Activated CD4-positive, alpha-beta T cell treated with anti-CD3 and anti-CD28 coated beads for 1 hour (primary cell): Measurements from ENCODE around the gene PRR23E.

Experiments used
- DNase-seq: peaks from one replicate; pipeline ENCODE4 v3.0.0-alpha.2; 2020

Gene PRR23E

DNA sequence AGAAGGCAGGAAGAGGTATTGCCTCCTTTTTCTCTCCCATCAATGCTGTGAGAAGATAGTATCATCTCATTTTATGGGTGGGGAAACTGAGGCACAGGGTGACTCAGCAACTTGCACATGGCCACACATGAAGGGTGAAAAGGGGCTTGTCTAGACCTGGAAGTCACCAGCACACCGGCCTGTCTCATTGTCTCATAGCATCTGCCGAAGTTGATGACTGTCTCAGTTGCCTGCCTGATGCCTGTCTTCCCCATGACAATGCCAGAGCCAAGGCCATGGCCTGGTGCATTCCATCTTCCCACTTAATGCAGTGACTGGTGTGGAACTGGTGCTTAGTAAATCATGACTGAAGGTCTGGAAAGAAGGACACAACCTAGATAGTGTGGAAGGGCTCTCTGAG, 27.9 kb upstream of the PRR23E start:
- DNase-seq = no peak

DNA sequence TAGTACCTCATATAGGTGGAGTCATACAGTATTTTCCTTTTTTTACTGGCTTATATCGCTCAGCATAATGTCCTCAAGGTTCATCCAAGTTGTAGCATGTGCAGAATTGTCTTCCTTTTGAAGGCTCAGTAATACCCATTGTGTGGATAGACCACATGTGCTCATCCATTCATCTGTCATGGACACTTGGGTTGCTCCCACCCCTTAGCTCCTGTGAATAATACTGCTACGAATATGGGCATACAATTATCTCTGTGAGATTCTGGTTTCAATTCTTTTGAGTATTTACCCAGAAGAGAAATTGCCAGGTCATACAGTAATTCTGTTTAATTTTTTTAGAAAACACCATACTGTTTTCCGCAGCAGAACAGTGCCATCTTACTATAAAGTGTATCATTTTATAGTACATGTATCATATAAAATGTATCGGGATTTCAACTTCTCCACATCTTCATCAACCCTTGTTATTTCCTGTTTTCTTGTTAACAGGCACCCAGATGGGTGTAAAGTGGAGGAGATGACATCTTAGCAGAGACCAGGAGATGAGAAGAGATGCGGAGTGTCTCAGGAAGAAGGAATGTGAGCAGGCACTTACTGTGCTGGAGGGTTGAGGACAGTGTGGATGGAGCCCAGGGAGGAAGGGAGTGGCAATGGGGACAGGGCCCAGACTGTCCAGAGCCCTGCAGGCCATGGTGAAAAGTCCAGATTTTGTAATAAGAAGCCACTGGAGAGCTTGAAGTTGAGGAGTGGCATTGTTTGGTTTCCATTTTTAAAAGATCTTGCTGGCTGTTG, 27.0 kb upstream of the PRR23E start:
- no peak for DNase-seq

DNA sequence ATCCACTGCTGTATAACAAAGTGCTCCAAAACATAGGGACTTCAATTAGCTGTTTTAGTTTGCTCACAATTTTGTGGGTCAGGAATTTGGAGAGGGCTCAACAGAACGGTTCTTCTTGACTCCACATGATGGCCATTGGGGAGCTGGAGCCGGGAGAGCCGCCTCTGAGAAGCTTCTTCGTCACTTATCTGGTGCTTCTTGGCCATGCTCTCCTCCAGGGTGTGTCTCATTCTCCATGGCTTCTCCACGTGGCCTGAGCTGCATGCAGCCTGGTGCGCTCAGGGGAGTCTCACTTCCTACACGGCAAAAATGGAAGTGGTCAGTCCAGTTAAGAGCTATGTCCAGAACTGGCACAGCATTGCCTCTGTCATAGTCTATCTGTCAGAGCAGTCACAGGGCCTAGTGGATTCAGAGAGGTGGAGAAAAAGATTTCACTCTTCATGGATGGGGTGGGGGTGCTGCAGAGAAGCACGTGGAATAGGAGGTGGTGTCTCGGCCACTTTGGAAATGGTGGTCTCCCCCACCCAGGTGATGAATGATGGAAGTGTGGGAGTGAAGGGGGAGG, 26.3 kb upstream of the PRR23E start:
- no peak for DNase-seq

DNA sequence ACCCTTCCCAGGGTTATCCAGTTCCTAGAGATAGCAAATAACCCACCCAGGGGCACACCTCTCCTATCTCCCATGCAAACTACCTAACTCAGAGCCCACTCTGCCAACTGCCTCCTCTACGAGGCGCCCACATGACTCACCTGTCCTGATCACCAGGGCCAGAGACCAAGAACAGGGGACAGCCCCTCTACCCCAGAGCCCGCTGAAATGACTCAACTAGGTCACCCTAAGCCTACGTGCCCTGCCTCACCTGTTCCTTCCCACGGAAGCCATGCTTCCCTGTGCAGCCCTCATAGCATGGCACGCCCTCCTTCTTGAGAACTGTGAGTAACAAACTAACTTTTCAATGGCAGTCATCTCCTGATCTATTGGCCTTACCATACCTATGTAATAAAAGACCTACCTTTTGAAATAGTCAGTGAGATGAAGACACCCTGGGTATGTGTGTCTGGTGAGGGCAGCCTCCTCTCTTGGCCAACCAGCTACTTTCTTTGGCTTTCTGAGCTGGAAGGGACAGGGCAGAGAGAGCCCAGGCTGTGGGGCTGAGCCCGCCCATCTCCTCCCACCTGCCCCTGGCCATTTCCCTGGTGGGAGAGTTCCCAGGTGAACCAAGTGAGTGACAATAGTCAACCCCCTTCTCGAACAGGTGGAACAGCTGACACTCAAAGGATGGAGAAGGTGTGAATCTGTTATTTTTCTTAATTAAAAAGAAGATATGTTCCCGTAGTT, 25.5 kb upstream of the PRR23E start:
- no peak for DNase-seq

DNA sequence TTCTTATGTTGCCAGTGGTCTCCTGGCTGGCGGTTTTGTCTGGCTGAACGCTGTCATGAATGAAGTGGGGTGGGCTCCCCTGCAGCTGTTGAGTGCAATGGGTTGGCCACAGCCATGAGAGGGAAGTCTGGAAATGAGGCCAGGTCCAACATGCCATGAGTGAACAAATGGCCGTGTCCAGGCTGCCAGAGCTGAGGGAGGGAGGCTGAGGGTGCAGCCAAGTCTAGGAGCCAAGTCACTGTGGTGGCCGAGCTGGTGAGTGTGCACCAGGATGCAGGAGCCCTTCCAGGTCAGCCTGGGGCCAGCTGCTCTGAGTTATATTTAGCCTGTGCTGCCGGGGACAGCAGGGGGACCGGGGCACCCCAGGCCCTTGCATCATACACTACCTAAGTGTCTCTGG, 24.7 kb upstream of the PRR23E start:
- no peak for DNase-seq

DNA sequence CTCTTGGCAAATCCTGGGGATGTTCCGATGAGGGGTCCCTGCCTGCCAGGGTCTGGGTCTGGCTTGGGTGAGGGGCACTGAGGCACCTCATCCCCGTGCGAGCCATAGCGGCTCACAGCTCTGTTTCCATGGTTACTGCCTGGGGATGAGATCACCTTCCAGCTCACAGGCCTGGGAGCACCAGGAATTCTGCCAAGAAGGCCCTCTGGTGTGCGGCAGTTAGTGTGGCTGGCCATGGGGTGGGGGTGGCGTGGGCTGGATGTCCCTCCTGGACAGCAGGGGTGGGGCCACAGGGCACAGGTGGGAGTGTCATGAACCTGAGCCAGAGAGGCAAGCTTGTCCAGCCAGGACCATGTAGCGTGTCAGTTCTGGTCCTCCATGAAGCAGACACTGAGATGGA, 22.1 kb upstream of the PRR23E start:
- DNase-seq = no peak

DNA sequence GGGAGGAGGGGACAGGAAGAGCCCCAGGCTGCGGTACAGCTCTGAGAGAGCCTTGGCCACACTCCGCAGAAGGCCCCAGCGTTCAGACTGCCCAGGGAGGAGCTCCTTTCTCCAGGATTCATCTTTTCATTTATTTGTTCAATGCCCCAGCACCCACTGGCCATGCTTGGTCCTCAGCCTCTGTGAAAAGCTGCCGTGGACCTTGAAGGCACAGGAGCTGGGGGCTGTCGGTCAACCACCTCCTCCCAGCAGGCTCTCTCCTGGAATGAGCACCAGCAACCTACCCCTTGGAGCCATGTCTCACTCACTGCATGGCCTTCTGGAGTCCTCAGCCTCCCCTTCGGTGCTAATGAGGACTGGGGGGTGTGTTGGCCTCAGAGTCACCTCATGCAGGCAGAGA, 21.6 kb upstream of the PRR23E start:
- DNase-seq = no peak

DNA sequence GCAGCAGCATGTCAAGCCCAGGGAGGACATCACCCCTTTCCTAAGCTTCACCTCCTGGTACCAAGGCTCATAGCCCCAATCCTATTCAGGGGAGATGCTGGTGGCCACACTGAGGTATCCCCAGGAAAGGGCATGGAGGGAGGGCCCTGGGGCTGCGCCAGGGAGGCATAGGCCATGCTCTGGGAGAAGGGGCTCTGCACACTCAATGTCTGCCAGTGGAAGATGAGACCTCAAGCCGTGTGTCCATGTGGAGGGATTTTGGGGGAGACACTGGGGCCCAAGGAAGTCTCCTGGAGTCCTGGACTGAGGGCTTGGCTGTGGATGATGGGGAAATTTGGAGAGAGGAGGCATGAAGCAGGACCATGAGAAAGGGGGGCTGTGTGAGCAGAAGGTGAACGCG, 21.2 kb upstream of the PRR23E start:
- no peak for DNase-seq

DNA sequence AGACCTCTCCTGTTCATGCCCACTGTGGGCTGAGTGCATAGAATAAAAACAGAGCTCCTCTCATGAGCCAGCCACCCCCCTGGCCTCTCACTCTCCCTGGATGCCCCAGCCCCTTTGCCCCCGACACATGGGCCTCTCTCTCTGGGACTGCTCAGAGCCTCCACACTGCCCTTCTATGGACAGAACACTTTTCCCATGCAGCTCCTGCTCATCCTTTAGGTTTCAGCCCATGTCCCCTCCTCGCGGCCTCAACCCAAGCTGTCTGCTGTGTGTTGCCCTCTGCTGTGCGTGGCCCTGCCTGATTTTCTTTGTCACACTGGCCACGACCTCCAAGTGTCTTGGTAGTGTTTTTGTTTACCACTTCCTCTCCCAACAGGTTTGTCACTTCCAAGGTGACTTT, 20.7 kb upstream of the PRR23E start:
- no peak for DNase-seq

DNA sequence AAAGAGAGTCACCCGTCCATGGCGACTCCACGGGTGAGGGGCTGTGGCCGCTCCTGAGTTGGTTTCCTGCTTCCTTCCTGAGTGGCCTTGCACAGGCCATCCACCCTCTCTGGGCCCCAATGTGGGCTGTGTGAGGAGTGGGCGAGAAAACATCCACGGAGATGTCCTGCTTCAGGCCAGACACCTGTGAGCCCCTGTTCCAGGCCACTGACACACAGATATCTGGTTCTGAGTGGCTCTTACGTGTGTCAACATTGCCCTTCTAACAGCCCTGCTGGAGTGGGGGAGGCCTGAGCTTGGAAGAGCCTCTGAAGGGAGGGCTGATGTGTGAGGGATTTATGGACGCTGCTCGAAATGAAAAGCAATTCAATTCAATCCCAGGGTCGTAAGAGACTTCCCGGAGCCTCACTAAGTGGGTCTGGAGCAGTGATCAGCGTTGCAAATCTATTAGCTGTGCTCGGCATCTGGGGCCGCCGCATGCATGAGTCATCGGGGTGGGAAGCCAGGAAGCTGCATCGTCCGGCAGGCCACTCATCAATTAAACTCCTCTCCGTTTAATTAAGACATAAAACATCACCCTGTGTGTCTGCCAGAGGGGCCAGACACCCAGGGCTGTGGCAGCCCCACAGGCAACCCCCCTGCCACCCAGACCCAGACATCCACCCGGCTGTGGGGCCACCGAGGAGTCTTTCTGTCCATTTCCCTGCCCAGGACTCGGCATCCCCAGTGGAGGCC, 20.0 kb upstream of the PRR23E start:
- no peak for DNase-seq

DNA sequence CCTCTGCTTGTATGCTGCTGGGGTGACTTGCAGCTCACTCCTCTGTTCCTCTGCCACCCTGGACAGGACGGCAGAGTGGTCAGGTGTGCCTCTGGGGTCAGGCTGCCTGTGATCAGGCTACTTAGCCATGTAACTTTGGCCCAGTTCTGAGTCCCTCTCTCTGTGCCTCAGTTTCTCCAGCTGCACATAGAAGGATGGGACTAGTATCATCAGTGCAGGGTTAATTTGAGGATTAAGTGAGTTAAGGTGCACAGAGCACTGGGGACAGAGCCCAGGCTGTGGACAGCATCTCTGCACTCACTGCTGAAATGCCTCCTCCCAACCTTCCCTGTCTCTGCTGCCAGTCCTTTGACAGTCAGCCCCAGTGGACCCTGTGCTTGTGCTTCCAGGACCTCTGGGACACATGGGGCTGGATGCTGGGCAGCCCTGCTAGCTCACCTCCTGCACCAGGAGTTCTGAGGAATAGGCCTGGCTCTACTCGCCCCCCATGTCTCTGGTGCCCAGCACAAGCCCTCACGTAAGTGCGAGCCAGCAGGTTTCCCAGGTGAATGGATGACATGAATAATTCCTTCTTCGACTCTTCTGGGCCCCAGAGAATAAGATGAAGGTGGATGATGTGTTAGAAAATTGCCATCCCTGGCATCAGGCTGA, 19.3 kb upstream of the PRR23E start:
- no peak for DNase-seq

DNA sequence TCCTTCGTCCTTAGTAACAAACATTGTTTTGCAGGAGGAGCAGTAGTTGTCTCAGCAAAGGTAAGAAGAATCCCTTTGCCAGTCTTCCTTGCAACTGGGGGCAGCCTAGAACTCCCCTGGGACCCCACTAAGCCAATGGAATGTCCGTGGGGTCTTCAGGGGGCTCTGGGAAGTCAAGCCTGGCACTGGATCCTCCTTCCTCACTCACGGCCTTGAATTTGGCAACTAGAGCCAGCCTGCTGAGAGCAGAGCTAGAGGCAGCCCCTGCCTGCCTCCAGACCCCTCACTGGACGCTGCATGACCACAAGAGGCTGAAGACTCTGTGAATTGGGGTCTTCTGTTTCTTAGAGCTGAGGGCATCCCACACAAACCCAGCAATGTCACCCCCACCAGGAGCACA, 18.6 kb upstream of the PRR23E start:
- no peak for DNase-seq

DNA sequence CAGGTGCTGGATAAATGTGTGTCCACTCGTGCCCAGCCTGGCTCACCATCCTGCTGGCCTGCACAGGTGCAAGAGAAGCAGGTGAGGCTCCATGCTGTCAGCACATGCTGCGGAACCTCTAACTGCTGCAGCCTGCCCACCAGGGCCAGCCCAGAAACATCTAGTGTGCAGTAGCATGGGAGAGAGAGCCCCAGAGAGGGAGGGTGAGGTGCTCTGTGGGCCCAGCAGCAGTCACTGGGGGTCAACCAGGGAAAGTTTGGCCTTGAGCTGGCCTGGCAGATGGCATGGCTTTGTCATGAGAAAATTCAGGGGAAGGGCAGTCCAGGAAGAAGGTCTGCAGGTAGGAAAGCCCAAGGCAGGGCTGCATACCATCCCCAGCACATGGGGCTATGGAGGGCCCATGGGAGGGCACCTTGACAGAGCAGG, 18.2 kb upstream of the PRR23E start:
- no peak for DNase-seq

DNA sequence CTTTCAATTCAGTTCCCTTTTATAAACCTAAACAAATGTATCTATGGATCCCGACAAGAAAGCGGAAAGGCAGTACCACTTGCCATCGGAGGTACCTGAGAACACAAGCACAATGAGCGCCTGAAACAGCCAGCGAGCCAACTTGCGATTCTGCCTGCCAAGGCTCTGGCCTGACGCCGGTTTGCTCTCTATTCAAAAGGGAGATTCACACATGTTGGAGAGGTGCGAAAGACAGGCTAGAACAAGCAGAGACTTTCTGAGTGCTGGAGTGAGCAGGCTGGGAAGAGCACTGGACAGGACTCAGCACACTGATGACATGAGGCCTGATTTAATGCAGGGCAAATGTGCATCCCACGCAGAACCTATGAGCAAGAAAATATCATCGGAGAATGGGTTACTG, 17.7 kb upstream of the PRR23E start:
- DNase-seq = no peak

DNA sequence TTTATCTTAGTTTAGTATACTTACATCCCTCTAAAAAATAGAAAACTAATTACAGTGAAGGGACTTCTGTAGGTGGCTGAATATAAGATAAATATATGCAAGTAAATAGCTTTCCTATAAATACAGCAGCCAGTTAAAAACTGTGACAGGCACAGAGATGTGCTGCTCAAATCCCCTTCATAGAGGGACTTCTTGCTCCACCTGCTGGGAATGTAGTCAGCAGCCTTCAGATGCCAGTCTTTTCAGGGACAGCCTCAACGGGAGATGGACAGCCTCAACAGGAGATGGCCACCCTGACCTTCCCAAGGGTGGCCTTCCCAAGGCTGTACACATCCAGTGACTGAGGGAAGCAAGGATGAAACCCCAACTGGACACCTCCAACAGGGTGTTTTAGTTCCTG, 15.7 kb upstream of the PRR23E start:
- no peak for DNase-seq

DNA sequence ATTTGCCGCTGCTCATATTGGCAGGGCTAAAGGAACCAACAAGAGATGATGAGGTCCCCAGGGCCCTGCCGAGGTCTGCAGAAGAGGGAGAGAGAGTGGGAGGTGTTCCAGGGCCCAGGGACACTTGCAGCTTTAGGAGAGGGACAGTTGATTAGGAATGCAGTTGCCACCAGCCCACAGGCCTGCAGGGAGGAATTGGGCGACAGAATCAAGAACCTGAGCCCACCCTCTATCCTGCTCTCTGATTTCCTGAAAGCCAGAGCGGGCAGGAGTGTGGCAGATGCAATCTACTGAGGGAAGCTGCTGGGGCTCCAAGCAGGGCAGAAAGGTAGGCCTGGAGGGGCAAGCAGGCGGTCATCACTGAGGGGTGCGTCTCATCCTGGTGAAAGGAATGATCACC, 12.1 kb upstream of the PRR23E start:
- no peak for DNase-seq

DNA sequence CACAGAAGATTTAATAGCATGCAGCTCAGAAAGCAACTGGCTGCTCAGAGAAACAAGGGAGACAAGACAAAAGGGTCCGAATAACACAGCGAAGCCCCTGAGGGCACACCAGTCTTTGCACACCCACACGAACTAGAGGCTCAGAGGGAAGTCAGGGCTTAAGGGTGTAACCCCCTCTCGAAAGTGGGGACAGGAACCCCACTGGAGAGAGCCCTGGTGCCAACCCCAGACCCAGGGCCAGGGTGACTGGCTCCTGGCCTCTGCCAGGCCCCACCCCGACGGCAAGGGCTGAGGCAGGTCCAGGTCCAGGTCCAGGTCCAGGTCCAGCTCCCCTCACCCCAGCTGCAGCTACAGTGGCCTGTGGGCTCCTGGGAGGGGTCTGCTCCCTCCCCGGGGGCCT, 10.5 kb upstream of the PRR23E start:
- DNase-seq = no peak

DNA sequence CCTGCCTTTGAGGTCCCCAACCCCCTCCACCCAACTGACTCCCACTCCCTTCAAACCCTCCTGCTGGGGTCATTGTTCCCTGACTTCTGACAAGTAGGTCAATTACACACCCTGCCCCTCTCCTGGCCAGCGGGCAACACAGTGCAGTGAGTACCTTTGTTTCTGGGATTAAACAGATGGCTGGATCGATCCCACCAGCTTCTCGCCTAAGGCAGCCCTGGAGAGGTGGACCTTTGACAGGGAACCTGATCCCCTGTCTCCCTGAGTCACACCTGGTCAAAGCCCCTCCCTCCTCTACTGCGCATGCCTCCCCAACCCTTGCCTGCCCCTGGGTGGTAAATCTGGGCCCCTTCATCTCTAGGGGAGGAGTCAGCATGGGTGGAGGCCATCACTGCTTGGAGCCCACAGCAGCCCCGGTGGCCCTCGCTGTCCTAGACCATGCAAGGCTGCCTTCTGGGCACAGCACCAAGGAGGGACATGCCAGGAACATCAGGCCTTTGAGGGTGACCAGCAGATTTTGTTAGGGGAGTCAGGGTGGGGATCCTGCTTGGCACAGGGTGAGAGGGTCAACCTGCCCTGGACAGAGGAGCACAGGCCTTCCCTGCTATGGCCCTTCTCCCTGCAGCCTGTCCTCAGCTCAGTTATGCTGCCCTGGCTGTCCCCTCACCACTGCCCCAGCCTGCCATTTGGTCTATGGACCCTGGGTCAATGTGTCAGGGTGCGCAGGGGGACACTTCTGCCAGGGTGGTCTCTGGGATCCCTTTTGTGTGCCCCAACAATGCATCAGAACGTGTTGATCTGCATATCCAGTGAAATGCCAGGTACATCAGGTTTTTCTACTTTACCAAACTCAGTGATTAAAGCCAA, 9.8 kb upstream of the PRR23E start:
- no peak for DNase-seq

DNA sequence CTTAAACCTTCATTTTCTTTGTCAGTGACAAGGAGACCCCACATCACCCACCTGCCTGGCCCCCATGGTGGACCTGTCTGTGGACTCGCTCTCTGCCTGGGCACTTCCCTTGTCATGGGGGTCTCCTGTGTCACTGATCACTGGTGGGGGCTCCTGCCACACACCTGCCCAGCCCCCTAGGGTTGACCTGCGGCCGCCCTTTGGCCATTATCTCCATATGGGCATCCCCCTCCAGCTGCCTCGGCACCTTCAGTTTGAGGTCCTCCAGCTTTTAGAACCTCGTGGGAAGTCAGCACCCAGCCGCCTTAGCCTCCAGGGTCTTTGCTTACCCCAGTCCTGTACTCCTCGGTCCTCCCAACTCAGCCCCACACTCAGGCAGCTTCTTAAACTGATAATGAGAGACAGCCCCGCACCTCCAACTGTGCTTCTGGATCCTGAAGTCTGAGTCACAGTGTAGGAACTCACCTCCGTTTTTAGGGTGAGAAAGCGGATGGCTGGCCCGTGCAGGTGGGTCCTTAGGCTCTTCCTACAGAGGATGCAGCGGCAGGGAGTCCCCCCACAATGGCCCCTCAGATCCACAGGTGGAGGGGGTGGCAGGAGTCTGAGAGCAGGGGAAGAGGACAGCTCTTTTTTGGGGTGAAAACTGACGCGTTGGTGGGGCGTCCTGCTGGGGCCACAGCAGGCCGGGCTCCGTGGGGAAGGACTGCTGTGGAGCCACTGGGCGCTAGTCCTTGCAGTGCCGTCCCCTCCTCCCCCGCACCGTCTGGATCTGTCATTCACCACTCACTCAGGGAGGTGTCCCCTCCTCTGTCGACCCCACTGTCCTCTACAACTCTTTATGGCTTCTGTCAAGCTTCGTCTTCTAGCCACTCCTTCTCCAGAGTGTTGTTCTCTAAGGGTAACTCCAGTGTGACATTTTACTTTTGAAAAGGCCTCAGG, 8.7 kb upstream of the PRR23E start:
- DNase-seq = no peak

DNA sequence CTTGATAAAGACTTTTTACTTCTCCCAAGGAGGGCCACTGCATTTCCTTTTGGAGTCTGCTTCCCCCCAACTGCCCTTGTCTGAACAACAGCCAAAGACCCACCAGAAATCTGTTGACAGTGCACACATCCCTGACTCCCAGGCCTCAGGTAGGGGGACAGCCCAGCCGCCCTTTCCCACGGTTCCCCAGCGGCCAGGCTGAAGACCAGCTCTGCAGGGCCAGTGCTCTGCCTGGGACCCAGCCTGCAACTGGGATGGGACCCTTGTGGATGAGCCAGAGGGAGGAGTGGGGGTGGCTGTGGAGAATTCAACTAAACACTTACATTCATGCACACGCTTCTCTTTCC, 8.1 kb upstream of the PRR23E start:
- DNase-seq = no peak

DNA sequence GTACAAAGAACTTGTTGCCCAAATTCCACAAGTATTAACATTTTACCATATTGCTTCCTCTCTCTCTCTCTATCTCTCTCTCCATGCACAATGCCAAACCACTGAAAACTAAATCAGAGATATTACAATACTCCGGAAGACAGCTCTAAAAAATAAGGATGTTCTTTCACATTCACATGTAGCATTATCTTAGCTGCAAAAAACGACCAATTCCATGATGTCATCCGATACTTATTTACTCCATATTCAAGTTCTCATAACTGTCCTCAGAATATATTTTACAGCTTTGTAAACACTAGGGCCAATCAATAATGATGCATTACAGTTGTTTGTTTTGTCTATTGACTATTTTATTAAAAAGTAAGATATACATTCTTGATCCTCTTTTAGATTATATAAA, 7.7 kb upstream of the PRR23E start:
- DNase-seq = no peak
